Measurements from ENCODE around the gene CREB3L2.
"Not testable (repeated sequence)": the region's sequence is repeated elsewhere in the genome, so short reads cannot be mapped to it uniquely, and the experiment has no call there.

CREB3L2 gene

GRCh38 chr7:138015096-138015495, 13.2 kb upstream of the CREB3L2 start:
- Histone ChIP-seq H3K9me3 (ENCODE audit: control insufficient read depth, low read length) (no peaks in the 10 kb centered on the region), H3K27me3 (ENCODE audit: control insufficient read depth, insufficient read depth, low read length, poor library complexity, severe bottlenecking) (no peaks in the 10 kb centered on the region), H3K4me3 (ENCODE audit: insufficient read depth, low read depth, low read length) (no peak overlapping the region), H3K36me3 (ENCODE audit: control insufficient read depth, insufficient read depth, low read length) (no peaks in the 10 kb centered on the region), H3K4me1 (ENCODE audit: control insufficient read depth, insufficient read depth, low read length) (no peaks in the 10 kb centered on the region), H3K27ac (ENCODE audit: insufficient read depth, low read depth, low read length, poor library complexity, severe bottlenecking) (no peak overlapping the region)
- 91% methylated on average over 5 of the region's 5 CpGs for WGBS, 2 experiments

GRCh38 chr7:138014686-138015085, 12.8 kb upstream of the CREB3L2 start:
- Histone ChIP-seq H3K4me1 (ENCODE audit: control insufficient read depth, insufficient read depth, low read length) (no peaks in the 10 kb centered on the region), H3K36me3 (ENCODE audit: control insufficient read depth, insufficient read depth, low read length) (no peaks in the 10 kb centered on the region), H3K4me3 (ENCODE audit: insufficient read depth, low read depth, low read length) (no peak overlapping the region), H3K27me3 (ENCODE audit: control insufficient read depth, insufficient read depth, low read length, poor library complexity, severe bottlenecking) (no peaks in the 10 kb centered on the region), H3K27ac (ENCODE audit: insufficient read depth, low read depth, low read length, poor library complexity, severe bottlenecking) (no peak overlapping the region), H3K9me3 (ENCODE audit: control insufficient read depth, low read length) (no peaks in the 10 kb centered on the region)
- WGBS, 2 experiments, result 63 to 70% methylated on average over 1 of the region's 1 CpG

GRCh38 chr7:138014201-138014600, 12.3 kb upstream of the CREB3L2 start:
- H3K9me3 ChIP-seq (ENCODE audit: control insufficient read depth, low read length); H3K4me1 ChIP-seq (ENCODE audit: control insufficient read depth, insufficient read depth, low read length); H3K4me3 ChIP-seq (ENCODE audit: insufficient read depth, low read depth, low read length); H3K27me3 ChIP-seq (ENCODE audit: control insufficient read depth, insufficient read depth, low read length, poor library complexity, severe bottlenecking); H3K36me3 ChIP-seq (ENCODE audit: control insufficient read depth, insufficient read depth, low read length); H3K27ac ChIP-seq (ENCODE audit: insufficient read depth, low read depth, low read length, poor library complexity, severe bottlenecking): not testable (repeated sequence)
- WGBS, 2 experiments, result 81 to 84% methylated on average over 4 of the region's 4 CpGs

- Histone ChIP-seq H3K4me3 (ENCODE audit: insufficient read depth, low read depth, low read length) (no peak overlapping the region), H3K27me3 (ENCODE audit: control insufficient read depth, insufficient read depth, low read length, poor library complexity, severe bottlenecking) (no peaks in the 10 kb centered on the region), H3K9me3 (ENCODE audit: control insufficient read depth, low read length) (no peaks in the 10 kb centered on the region), H3K4me1 (ENCODE audit: control insufficient read depth, insufficient read depth, low read length) (no peaks in the 10 kb centered on the region), H3K27ac (ENCODE audit: insufficient read depth, low read depth, low read length, poor library complexity, severe bottlenecking) (no peak overlapping the region), H3K36me3 (ENCODE audit: control insufficient read depth, insufficient read depth, low read length) (no peaks in the 10 kb centered on the region)
- WGBS, 2 experiments, result 94 to 98% methylated on average over 1 of the region's 1 CpG
These were observed 7.4 kb upstream of the CREB3L2 start for GRCh38 chr7:138009350-138009653.

GRCh38 chr7:138008588-138009349, 6.9 kb upstream of the CREB3L2 start:
- Histone ChIP-seq H3K9me3 (ENCODE audit: control insufficient read depth, low read length) (no peaks in the 10 kb centered on the region), H3K4me1 (ENCODE audit: control insufficient read depth, insufficient read depth, low read length) (no peaks in the 10 kb centered on the region), H3K4me3 (ENCODE audit: insufficient read depth, low read depth, low read length) (no peak overlapping the region), H3K27ac (ENCODE audit: insufficient read depth, low read depth, low read length, poor library complexity, severe bottlenecking) (no peak overlapping the region), H3K27me3 (ENCODE audit: control insufficient read depth, insufficient read depth, low read length, poor library complexity, severe bottlenecking) (no peaks in the 10 kb centered on the region), H3K36me3 (ENCODE audit: control insufficient read depth, insufficient read depth, low read length) (no peaks in the 10 kb centered on the region)
- 59 to 62% methylated on average over 17 of the region's 17 CpGs for WGBS, 2 experiments

GRCh38 chr7:138008019-138008587, 6.2 kb upstream of the CREB3L2 start:
- 92 to 97% methylated on average over 7 of the region's 7 CpGs for WGBS, 2 experiments
- Histone ChIP-seq H3K27me3 (ENCODE audit: control insufficient read depth, insufficient read depth, low read length, poor library complexity, severe bottlenecking) (no peaks in the 10 kb centered on the region), H3K9me3 (ENCODE audit: control insufficient read depth, low read length) (no peaks in the 10 kb centered on the region), H3K36me3 (ENCODE audit: control insufficient read depth, insufficient read depth, low read length) (no peaks in the 10 kb centered on the region), H3K27ac (ENCODE audit: insufficient read depth, low read depth, low read length, poor library complexity, severe bottlenecking) (no peak overlapping the region), H3K4me3 (ENCODE audit: insufficient read depth, low read depth, low read length) (no peak overlapping the region), H3K4me1 (ENCODE audit: control insufficient read depth, insufficient read depth, low read length) (no peaks in the 10 kb centered on the region)

- Histone ChIP-seq H3K9me3 (ENCODE audit: control insufficient read depth, low read length) (no peaks in the 10 kb centered on the region), H3K4me1 (ENCODE audit: control insufficient read depth, insufficient read depth, low read length) (no peaks in the 10 kb centered on the region), H3K27me3 (ENCODE audit: control insufficient read depth, insufficient read depth, low read length, poor library complexity, severe bottlenecking) (no peaks in the 10 kb centered on the region), H3K27ac (ENCODE audit: insufficient read depth, low read depth, low read length, poor library complexity, severe bottlenecking) (no peak overlapping the region), H3K36me3 (ENCODE audit: control insufficient read depth, insufficient read depth, low read length) (no peaks in the 10 kb centered on the region), H3K4me3 (ENCODE audit: insufficient read depth, low read depth, low read length) (no peak overlapping the region)
- WGBS, 2 experiments, result 89 to 96% methylated on average over 2 of the region's 2 CpGs
These were observed 4.2 kb upstream of the CREB3L2 start for GRCh38 chr7:138006106-138006505.

GRCh38 chr7:138004936-138005335, 3.0 kb upstream of the CREB3L2 start:
- WGBS, 2 experiments, result 92 to 96% methylated on average over 4 of the region's 4 CpGs
- Histone ChIP-seq H3K27ac (ENCODE audit: insufficient read depth, low read depth, low read length, poor library complexity, severe bottlenecking) (no peak overlapping the region), H3K9me3 (ENCODE audit: control insufficient read depth, low read length) (no peaks in the 10 kb centered on the region), H3K36me3 (ENCODE audit: control insufficient read depth, insufficient read depth, low read length) (no peaks in the 10 kb centered on the region), H3K4me3 (ENCODE audit: insufficient read depth, low read depth, low read length) (no peak overlapping the region), H3K4me1 (ENCODE audit: control insufficient read depth, insufficient read depth, low read length) (peaks cover 3% of the 10 kb centered on the region), H3K27me3 (ENCODE audit: control insufficient read depth, insufficient read depth, low read length, poor library complexity, severe bottlenecking) (no peaks in the 10 kb centered on the region)

GRCh38 chr7:138004046-138004445, 2.2 kb upstream of the CREB3L2 start:
- Histone ChIP-seq H3K9me3 (ENCODE audit: control insufficient read depth, low read length) (no peaks in the 10 kb centered on the region), H3K27me3 (ENCODE audit: control insufficient read depth, insufficient read depth, low read length, poor library complexity, severe bottlenecking) (no peaks in the 10 kb centered on the region), H3K4me1 (ENCODE audit: control insufficient read depth, insufficient read depth, low read length) (peaks cover 11% of the 10 kb centered on the region), H3K36me3 (ENCODE audit: control insufficient read depth, insufficient read depth, low read length) (no peaks in the 10 kb centered on the region), H3K27ac (ENCODE audit: insufficient read depth, low read depth, low read length, poor library complexity, severe bottlenecking) (no peak overlapping the region), H3K4me3 (ENCODE audit: insufficient read depth, low read depth, low read length) (no peak overlapping the region)
- 92 to 93% methylated on average over 4 of the region's 4 CpGs for whole genome bisulfite sequencing, 2 experiments

GRCh38 chr7:138002828-138003189, 923 bp upstream of the CREB3L2 start:
- 80% methylated on average over 6 of the region's 6 CpGs for WGBS, 2 experiments
- Histone ChIP-seq H3K4me1 (ENCODE audit: control insufficient read depth, insufficient read depth, low read length) (peaks cover 23% of the 10 kb centered on the region), H3K36me3 (ENCODE audit: control insufficient read depth, insufficient read depth, low read length) (no peaks in the 10 kb centered on the region), H3K27ac (ENCODE audit: insufficient read depth, low read depth, low read length, poor library complexity, severe bottlenecking) (no peak overlapping the region), H3K9me3 (ENCODE audit: control insufficient read depth, low read length) (no peaks in the 10 kb centered on the region), H3K4me3 (ENCODE audit: insufficient read depth, low read depth, low read length) (no peak overlapping the region), H3K27me3 (ENCODE audit: control insufficient read depth, insufficient read depth, low read length, poor library complexity, severe bottlenecking) (no peaks in the 10 kb centered on the region)

All from ectodermal cell (in vitro differentiated cells).